HG03066 (cell line): ENCODE measurements around the gene BCAN.

Source experiments
- ATAC-seq: cut with Tn5 transposase; IDR thresholded peaks from one replicate; pipeline ENCODE4 v1.9.1; 2021; ENCODE audit warnings: low read depth; ENCODE audit not compliant: unreplicated experiment

The BCAN gene

DNA sequence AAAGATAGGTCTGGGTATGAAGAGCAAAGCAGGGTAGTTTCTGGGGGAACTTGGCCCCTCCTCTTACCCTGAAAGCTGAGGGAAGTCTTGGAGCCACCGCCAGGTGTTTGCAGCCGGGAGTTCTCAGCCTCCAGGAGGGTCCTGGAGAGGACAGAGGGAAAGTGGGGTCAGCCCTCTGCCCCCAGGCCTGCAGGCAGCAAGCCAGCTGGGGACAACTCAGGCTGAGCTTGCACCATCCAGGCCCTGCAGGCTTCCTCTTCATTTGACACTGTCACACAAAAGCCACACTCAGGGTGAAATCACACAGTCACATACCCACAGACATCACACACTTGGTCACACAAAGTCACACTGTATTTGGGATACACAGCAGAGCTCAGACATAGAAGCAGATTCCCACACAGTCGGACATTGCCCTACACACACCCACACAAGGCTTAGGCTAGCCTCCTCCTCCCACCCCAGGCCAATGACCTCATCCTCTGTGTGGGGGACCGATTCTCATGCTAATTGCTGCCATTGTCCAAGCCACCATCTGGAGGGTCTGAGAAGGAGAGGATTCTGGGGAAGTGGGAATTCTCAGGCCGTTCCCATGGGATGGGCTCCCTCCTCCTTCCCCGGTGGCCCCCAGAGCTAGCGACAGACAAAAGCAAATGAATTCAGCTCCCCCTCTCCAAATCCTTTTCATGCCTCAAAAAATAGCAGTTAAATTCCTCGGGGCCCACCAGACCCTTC is 31.6 kb downstream of the BCAN start:
- ATAC-seq: no peak

DNA sequence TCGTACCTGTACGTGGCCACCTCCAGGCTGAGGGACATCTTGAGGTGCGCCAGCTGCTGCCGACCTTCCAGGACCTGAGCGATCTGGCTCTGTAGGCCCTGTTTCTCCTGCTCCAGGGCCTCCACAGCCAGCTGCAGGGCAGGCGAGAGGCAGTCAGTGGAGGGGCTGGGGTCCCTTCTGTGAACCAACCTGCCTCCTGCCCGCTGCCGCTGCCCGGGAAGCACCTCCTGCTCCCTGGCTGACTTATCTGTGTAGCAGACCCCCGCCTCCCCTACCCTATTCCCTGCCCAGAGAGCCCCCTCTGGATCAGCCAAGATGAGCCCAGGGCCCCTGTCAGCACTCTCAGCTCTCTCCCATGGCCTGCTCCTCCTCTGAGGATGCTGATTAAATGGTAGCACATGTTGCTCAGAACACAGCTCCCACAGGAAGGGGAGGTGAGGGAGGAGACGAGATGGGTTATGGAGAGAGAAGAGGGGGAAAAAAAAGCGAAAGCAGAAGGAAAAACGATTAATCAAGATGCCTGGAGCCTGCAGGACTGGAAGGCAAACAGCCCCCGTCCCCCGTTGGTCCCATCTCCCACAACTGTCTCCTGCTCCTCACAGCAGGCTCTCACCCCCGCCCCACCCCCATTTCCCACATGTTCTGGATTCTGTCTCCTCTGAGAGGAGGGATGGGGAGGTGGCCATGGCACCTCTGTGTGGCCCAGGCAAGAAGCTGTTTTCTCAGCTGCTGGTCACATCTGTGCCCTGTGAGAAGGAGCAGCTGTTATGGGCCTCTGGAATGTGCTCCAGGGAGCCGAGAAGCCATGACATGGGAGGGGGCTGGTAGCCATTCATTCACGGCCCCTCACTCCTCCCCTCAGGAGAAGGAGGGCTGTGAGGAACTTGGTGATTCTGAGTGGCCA is 33.5 kb downstream of the BCAN start:
- ATAC-seq: no peak

DNA sequence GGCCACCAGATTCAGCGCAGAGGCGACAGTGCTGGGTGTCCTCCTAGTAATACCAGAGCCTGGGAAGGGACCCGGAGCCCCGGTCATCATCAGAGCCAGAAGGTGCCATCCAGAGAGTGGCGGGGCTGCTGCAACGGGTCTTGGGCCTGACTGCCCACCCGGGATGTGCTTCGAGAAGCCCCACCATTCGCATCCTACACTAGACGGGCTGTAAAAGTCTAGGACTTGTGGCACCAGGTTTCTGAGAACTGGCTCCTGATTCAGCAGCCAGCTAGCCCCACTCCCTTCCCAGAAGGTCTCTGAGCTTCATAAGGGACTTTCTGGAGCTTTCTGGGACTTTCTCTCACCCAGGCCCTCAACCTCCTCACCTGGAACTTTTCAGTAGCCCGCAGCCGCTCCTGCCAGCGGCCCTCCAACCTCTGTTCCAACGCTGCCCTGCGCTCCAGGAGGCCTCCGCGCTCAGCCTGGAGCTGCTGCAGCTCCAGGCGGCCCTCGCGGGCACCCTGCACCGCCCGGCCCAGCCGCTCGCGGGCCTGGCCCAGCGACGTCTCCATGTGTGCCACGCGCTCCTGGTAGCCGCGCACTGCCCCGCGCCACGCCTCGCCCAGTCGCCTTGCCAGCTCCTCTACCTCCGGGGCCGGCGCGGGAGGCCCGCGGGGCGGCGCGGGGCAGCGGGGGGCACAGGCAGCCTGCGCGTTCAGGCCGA is 34.4 kb downstream of the BCAN start:
- no peak for ATAC-seq

DNA sequence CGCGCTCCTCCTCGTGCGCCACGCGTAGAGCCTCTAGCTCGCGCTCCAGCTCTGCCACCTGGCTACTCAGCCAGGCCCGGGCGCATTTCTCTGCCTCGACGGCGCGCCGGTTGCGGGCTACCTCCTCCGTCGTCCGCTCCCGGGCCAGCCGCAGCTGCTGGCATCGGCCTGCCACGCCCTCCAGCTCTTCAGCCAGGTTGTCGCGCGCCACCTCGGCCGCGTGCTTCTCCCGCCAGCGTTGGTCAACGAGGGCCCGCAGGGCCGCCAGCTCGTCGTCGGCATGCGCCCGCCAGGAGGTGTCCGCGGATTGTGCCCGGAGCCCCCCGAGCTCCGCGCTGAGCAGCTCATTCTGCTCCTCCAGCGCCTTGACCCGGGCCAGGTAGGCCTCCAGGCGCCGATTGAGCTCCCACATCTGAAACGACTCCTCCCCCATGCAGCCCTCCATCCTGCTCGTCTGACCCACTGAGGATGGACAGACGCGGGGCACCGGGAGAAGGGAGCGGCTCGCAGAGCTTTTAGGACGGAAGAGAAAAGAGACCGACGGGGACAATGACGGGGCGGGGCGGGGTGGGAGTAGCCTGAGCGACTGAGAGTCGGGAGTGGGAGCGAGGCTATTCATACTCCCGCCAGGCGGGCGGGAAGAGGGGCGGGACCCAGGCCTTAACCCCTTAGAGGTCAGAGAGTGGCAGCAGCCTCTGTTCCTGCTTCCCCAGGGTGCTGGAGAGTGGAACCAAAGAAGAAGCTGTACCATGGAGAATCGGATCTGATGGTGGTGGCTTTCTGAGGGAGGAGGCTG is 35.1 kb downstream of the BCAN start, which contains the start of gene NES:
TSS of gene NES (minus strand) at position 588 of the 796 bp plus-strand sequence. CDS start at position 445, 143 bp downstream.
- no peak for ATAC-seq

DNA sequence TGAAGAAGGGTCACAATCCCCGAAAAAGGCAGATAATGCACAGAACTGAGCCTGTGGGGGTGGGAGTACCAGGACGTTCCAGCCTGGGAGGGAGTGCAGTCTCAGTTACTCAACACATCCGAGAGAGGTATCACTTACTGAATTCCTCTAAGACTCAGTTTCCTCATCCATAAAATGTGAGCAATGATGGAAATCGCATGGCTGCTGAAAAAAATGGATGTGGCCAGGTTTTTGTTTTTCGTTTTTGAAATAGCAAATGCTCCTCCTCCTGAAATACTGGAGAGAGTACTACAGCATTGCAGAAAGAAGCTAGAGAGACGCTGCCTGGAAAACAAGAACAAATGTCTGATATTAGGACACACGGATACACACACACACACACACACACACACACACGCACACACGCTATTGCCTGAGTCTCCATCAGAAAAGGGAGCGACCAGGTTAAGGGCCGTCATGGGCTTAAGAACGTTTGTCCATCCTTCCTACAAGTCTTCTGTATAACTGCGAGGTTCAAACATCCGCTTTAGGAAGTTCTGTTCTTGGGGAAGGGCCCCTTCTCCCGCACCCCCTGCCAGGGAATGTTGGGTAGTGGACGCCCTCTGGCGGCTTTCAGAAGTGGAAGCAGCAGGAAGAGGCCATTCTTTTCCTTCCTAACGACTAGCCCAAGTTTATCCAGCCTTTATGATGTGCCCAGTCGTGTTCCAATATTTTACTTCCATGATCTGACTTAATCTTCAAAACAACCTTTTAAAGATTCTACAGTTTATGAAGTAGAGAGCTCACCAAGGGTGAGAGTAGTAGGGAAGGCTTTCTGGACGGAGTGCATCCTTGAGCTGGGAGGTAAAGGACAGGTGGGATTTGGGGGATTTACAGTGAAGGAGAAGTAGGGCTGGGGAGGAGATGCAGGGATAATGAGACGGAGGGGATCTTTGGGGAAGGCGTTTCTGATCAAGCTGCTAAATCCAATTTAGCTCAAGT is 36.0 kb downstream of the BCAN start:
- no peak for ATAC-seq

DNA sequence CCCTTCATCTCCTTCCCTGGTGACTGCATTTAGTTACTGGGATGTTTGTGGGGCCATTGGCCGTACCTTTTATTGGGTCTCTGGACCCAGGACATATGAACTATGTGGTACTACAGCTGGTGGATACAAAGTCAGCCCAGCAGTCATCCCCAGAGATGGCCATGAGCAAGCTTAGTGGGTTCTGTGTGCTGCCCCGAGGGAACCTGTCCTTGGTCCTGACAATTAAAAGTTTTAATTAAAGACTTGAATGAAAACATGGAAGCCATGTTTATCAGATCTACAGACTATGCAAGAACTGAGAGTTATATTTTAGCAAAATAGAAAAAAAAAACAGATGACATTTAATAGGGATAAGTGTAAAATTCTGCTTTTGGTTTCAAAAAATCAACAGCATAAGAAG is 38.1 kb downstream of the BCAN start:
- ATAC-seq: no peak

DNA sequence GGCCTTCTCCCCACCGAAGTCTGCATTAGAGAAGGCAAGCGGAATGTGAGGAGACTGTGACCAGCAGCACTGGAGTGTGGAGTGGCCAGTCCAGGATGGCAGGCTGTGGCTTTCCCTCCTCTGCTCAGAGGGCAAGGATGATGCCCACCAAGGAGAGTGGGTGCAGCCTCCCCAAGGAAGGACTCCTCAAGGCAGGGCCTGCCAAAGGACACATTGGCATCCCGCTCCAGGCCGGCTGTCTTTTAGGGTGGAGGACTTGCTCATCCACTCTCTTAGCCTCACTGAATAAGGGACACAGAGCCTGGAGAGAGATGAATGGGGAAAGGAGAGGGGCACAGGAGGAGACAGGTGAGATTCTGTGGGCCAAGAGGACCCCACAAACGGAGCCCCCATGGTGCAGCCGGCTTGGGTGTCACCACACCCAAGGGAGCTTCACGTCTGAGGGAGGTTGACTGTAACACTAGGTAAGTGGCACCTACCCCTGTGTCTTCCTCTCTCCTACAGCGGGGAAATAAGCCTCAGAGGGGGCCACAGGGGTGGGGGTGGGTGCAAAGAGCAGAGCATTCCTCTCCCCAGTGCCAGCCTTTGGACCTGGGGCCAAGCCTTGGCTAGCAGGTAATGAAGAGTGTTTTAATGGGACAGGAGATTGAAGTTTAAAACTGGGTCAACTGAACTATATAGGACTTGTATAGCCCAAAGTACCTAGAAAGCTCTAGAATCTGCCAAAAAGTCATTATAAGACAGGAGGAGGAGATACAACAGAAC is 39.5 kb downstream of the BCAN start:
- ATAC-seq: no peak

DNA sequence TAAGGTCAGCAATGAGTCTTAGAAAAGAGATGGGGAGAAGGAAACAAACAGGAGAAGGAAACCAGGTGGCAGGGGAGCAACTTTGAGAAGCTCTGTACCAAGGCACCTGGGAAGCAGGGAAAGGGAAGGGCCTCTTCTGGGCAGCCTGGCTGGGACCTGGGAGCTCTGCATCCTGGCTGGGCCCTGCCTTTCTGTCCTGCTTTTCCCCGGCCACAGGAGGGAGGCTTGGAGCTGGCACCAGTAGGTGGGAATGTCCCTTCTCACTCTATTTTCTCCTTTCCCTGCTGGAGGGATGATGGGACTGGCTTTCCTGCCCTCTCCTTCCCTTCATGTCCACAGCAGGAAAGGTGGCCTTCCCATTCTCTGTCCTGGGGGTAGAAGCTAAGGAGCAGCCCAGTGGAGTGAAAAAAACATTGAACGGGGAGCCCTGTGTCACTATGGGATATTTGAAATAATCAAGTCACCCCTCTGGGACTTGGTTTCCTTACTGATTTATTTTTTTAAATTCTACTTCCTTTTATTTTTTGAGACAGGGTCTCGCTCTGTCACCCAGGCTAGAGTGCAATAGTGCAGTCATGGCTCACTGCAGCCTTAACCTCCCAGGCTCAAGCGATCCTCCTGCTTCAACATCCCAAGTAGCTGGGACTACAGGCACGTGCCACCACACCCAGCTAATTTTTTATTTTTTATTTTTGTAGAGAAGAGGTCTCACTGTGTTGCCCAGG is 40.4 kb downstream of the BCAN start:
- ATAC-seq: no peak

DNA sequence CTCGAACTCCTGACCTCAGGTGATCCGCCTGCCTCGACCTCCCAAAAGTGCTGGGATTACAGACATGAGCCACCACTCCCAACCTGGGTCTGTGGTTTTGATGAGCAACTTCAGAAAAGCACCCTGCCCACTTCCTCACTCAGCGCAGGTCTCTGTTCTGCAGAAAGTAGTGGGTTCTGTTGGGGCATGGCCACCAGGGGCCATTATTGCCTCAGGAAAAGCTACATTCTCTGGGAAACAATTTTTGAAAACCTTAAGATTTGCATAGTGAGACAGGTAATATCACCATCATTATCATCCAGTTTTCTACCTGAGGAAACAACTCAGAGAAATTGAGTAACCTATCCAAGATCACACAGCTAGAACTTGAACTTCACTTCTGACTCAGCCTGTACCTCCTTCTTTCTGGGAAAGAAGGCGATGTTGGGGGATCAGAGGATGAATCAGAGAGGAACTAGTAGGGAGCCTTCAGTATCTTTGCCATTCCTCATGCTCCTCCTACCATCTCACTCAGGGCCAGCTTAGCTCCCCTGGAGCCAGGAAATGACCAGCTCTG is 42.4 kb downstream of the BCAN start:
- ATAC-seq: no peak

DNA sequence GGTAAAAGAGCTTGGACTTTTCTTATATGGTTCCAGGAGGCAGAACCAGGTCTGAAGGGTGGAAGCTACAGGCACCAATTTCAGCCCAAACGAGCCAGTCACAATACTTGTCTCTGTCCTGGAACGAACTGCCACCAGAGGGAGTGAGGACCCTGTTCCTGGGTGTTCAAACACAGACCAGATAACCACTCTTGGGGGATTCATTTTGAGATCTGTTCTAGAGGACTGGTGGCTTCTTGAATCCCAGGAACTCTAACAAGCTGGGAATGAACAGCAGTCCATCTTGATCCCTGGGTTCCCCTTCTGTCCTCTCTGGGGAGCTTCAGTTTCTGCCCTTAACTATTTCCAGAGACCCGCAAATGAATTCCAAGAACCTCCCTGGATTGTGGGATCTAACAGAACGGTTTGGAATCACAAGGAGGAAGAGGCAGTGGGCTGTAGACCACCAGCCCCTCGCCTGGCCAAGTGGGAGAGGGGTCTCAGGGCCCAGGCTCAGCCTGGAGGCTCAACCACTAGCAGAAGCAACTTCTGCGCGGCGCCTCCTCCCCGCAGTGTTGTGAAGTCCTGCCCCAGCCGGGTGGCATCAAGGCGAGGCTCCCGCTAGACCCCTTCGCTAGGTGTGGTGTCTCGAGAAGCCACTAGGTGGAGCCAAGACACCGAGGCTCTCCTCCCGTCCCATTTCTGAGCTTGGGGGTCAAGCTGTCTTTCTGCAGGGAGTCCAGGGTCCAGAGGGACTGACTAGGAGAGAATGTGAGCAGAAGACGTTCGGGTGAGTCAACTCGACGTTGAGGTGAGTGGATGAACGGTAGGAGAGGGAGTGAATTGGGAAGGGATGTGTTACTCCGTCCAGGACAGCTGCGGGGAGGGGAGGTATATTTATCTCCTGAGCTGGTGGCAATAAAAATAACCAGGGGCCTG is 47.4 kb downstream of the BCAN start:
- ATAC-seq: no peak

DNA sequence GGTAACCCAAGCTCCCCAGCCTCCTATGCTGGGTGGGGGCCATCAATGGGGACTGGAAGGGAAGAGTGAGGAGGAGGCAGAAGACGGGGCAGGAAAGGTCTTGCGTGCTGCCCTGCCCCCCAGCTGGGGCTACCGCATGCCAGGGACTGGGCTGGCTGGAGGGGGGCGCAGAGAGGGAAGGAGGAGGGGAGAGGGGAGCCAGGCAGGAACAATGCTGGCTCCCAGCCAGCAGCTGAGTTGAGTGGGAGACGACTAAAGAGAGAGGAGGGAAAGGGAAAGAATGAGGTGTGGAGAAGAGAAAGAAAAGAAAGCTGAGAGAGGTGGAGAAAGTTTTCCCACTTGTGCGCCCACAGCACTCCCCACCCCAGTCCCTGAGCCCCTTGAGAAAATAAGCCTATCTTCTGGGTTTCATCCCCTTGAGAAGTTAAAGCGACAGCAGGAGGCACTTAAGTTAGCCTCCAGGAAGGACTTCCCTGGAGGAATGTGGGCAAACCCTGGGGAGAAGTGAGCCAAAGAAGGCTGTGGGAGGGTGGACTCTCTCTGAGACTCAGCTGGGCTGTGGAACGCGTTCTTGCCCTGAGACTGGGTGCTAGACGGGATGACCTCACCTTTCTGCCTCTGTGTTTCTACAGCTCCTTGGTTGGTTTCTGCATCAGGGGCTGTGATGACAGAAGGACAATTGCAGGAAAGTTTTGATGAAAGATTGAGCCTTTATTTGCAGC is 48.2 kb downstream of the BCAN start:
- no peak for ATAC-seq

DNA sequence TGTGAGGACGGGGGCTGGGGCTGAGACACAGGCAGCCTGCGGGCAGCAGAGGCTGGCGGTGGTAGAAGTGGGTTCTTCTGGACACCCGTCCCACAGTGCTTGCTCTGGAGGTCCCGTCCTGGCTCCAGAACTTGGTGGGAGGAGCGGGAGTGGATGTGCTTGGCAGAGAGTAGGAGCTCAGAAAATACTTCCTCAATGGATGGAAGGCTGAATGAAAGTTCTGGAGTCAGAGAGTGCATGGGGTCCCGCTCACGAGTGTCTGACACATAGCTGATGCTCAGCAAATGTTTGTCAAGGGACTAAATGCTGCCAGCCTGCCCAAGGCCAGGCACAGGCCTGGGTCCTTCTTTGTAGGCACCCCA is 48.7 kb downstream of the BCAN start:
- no peak for ATAC-seq

DNA sequence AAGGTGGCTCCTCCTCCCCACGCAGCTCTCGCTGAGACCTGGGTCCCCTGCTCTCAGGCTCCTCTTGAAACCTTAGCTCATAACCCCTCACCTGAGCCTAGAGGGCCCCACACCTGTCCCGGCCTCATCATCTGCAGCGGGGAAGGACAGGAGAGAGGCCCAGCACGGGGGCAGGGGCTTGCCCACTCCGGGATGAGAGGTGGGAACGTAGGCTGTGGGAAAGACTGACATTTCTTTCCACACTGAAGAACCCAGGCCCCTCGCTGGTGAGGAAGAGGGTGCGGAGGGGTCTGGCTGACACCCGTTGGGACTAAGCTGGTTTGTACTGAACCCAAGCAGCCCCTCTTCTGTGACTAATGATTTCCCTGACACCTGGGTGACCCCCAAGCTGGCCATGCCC is 49.3 kb downstream of the BCAN start:
- ATAC-seq: no peak

DNA sequence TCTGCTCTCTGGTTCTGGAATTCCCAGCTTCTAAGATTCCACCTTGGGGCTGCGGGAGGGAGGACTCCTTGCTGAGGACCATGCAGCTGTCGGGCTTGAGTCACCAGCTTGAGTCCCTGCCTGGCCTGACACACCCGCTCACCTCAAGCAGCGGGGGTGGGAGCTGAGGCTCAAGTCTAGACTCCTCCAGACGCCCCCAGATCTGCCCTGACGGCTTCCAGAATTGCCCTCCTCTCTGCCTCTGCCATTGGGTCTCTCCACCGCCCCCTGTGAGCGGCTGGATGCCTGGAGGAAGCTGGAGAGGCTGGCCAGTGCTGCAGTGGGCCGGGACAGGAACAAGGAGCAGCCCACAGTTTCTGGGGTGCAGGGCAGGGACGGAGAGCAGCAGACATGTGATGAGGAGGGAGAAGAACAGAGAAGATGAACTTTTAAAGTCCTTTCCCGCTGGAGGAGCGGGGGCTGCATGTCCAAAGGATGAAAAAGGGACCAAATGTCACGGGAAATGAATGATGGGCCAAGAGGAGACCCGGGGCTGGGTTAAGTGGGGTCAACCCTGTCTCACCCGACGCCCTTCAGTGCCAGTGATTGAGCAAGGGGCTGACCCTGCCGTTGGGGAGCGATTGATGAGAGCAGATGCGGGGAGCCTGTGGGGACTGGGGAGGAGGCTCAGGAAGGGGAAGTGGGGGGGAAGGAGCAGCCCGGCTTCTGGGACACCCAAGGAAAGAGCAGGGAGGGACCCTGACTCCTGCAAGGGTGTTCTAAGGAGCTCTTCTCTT is 49.9 kb downstream of the BCAN start:
- ATAC-seq: no peak

DNA sequence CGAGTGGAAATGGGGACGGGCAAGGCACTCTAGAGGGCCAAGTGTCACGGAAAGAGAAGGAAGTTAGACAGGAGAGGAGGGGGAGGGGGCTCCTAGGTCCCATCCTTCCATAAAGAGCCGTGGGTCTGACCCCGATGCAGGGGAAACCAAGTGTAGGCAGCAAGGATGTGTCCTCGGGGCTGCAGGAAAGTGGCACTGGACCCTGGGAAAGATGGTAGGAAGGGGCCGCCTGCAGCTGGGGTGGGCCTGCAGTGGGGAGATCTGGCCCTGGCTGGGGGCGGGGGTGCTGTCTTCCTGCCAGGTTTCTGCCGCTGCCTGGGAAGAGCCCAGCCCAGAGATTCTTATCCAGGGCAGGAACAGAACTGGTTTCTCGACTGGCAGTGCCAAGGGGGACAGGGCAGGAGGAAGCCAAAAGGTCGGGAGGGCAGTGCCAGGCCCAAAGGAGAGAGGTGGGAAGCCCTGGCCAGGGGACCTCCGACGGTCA is 50.6 kb downstream of the BCAN start:
- ATAC-seq: no peak
